ENCODE data around the gene IMPG2.

IMPG2 gene

DNA sequence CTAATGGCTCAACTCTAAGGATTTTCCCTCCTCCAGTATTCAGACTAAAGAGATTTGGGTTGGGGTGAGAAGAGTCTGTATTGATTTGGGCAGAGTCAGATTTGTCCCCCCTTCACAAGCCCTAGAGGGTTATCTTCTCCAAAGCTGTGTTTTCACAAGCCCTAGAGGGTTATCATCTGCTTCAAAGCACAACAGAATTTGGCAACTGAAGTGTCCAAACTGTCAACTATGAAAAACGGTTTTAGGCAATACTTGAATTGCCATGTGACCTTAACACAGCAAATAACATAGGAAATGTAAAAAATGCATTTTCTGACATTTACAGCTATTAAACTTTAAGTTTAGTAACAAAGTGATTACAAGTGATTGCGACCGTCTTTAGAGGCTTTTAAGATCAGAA is 119.9 kb downstream of the IMPG2 start:
- TF ChIP-seq, protein P1, sequence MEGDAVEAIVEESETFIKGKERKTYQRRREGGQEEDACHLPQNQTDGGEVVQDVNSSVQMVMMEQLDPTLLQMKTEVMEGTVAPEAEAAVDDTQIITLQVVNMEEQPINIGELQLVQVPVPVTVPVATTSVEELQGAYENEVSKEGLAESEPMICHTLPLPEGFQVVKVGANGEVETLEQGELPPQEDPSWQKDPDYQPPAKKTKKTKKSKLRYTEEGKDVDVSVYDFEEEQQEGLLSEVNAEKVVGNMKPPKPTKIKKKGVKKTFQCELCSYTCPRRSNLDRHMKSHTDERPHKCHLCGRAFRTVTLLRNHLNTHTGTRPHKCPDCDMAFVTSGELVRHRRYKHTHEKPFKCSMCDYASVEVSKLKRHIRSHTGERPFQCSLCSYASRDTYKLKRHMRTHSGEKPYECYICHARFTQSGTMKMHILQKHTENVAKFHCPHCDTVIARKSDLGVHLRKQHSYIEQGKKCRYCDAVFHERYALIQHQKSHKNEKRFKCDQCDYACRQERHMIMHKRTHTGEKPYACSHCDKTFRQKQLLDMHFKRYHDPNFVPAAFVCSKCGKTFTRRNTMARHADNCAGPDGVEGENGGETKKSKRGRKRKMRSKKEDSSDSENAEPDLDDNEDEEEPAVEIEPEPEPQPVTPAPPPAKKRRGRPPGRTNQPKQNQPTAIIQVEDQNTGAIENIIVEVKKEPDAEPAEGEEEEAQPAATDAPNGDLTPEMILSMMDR (IDR thresholded peaks at IDR 0.05; ENCODE audit: low read depth, low read length) = no peak
- DNase-seq (ENCODE audit: low read depth in 2 of 2) = no peak
- H3K4me3 ChIP-seq (replicated peaks in 1 of 2; ENCODE audit: low read depth in 2 of 2, low read length in 2 of 2) = no peak overlapping the region

GRCh38 chr3:101195951-101196713 is 124.2 kb downstream of the IMPG2 start:
- TF ChIP-seq, protein P1 (IDR thresholded peaks at IDR 0.05; ENCODE audit: low read depth, low read length) = peak; percentile 67
- DNase-seq (ENCODE audit: low read depth in 2 of 2) = peak; percentile 78 to 90
- H3K4me3 ChIP-seq (replicated peaks in 1 of 2; ENCODE audit: low read depth in 2 of 2, low read length in 2 of 2) = no peak overlapping the region

DNA sequence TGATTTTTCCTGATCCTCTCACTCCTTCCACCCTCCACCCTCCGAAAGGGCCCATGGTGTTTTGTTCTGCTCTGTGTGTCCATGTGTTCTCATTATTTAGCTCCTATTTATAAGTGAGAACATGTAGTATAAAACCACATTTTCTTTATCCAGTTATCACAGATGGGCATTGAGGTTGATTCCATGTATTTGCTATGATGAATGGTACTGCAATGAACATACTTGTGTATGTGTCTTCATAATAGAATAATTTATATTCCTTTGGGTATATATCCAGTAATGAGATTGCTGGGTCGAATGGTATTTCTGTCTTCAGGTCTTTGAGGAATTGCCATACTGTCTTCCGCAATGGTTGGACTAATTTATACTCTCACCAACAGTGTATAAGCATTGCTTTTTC is 126.0 kb downstream of the IMPG2 start:
- H3K4me3 ChIP-seq (replicated peaks in 1 of 2; ENCODE audit: low read depth in 2 of 2, low read length in 2 of 2) = no peak overlapping the region
- DNase-seq (ENCODE audit: low read depth in 2 of 2) = no peak
- TF ChIP-seq, protein P1 (IDR thresholded peaks at IDR 0.05; ENCODE audit: low read depth, low read length) = no peak

DNA sequence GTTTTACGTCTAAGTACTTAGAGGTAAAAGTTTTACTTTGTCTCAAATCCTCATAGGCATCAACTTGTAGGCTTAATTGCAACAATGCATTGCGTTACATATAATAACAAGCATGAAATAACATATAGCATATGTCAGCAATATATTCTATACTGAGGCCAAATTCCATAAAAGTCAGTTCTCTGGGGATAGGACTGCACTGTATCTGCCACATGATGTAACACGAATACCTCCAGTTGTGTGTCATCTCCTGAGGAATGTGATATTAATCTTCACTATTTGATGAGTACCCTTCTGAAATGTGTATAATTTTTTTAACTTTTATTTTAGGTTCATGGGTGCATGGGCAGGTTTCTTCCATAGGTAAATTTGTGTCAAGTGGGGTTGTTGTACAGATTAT is 126.4 kb downstream of the IMPG2 start:
- H3K4me3 ChIP-seq (replicated peaks in 1 of 2; ENCODE audit: low read depth in 2 of 2, low read length in 2 of 2) = no peak overlapping the region
- peak; percentile 15 to 91 for DNase-seq (ENCODE audit: low read depth in 2 of 2)
- TF ChIP-seq, protein P1 (IDR thresholded peaks at IDR 0.05; ENCODE audit: low read depth, low read length) = no peak

- H3K4me3 ChIP-seq (replicated peaks in 1 of 2; ENCODE audit: low read depth in 2 of 2, low read length in 2 of 2) = no peak overlapping the region
- peak; percentile 29 to 88 for DNase-seq (ENCODE audit: low read depth in 2 of 2)
- TF ChIP-seq, protein P1 (IDR thresholded peaks at IDR 0.05; ENCODE audit: low read depth, low read length) = no peak
These were observed 130.6 kb downstream of the IMPG2 start for GRCh38 chr3:101189796-101190195.

DNA sequence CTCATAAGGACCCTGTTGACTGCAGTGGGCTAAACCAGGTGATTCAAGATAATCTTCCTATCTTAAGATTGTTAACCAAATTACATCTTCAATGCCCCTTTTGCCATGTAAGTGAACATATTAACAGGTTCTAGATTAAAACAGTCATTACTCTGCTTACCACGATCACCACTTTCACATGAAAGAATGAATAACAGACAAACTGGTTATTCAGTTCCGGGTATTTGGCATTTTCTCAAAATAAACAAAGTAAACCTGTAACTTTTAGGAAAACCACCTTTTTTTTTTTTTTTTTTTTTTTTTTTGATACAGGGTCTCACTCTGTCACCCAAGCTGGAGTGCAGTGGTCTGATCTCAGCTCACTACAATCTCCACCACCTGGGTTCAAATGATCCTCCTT is 131.2 kb downstream of the IMPG2 start:
- no peak overlapping the region for H3K4me3 ChIP-seq (replicated peaks in 1 of 2; ENCODE audit: low read depth in 2 of 2, low read length in 2 of 2)
- TF ChIP-seq, protein P1 (IDR thresholded peaks at IDR 0.05; ENCODE audit: low read depth, low read length) = no peak
- peak in 1 of 2 donors; percentile 46 for DNase-seq (ENCODE audit: low read depth in 2 of 2)
